ENCODE measurements around the gene BAZ2B.

- TF ChIP-seq CTCF (IDR thresholded peaks at IDR 0.05) (no peak), POLR2A (IDR thresholded peaks at IDR 0.05) (no peak)
Measured at GRCh38 chr2:159653962-159654361, 37.6 kb upstream of the BAZ2B start.

All from adrenal gland (tissue), 5 donors.